HepG2 (cell line): ENCODE results near the gene TNN.

Experiments
- JUN ChIP-seq: sonication (generic); formaldehyde crosslinking; IDR thresholded peaks from 2 replicates; pipeline ENCODE4 v1.4.0; 2020; ENCODE audit warnings: mild to moderate bottlenecking, missing genetic modification reagents
- RARG ChIP-seq: sonication (generic); formaldehyde crosslinking; IDR thresholded peaks from 2 replicates; pipeline ENCODE4 v1.4.0; 2020; ENCODE audit warnings: low read depth, mild to moderate bottlenecking, missing genetic modification reagents
- RNF2 ChIP-seq: fragments of 450-650 bp; conservative IDR thresholded peaks from 2 replicates; pipeline ENCODE4 v1.6.1; 2016; ENCODE audit warnings: low read depth
- ZNF34 ChIP-seq: sonication (generic); formaldehyde crosslinking; IDR thresholded peaks from 2 replicates; pipeline ENCODE4 v1.4.0; 2020; ENCODE audit warnings: mild to moderate bottlenecking, missing genetic modification reagents, borderline replicate concordance
- ZNF841 ChIP-seq: sonication (generic); formaldehyde crosslinking; IDR thresholded peaks from 2 replicates; pipeline ENCODE4 v1.8.1; 2023; ENCODE audit warnings: missing genetic modification reagents, borderline replicate concordance
- TF ChIP-seq, protein P1 (sequence below), 2 experiments: fragments of 450-650 bp in 1 of 2; sonication (generic) in 1 of 2; formaldehyde crosslinking; IDR thresholded peaks; 2 replicates each; pipeline versions ENCODE4 v1.5.0 to v1.8.0; 2020 to 2022; ENCODE audit warnings: mild to moderate bottlenecking in 1 of 2, missing genetic modification reagents in 1 of 2
- TF ChIP-seq, protein P2 (sequence below): sonication (generic); formaldehyde crosslinking; conservative IDR thresholded peaks from 2 replicates; pipeline ENCODE4 v1.8.0; 2022; ENCODE audit warnings: missing genetic modification reagents

DNA sequence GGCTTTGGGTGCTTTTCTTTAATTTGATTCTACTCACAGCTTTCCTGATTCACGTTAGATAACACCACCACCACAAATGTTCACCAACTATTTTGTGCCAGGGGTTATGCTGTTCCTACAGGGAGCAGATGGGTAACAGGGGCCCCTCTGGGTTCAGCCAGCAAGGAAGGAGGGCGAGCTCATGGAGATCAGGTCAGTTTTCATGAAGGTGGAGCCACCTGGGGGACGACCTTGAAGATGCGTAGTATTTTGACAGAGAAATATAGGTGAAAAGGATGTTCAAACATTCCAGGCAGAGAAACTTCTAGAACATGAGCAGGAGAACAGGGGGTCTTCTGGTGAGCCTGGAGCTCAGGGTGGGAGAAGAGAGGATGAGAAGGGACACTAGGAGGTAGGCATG, 96.1 kb downstream of the TNN start:
- TF ChIP-seq, protein P1, sequence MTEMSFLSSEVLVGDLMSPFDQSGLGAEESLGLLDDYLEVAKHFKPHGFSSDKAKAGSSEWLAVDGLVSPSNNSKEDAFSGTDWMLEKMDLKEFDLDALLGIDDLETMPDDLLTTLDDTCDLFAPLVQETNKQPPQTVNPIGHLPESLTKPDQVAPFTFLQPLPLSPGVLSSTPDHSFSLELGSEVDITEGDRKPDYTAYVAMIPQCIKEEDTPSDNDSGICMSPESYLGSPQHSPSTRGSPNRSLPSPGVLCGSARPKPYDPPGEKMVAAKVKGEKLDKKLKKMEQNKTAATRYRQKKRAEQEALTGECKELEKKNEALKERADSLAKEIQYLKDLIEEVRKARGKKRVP (CRISPR knock-in tag; IDR thresholded peaks at IDR 0.05), result no peak
- TF ChIP-seq RARG (CRISPR knock-in tag) (no peak), JUN (no peak), ZNF34 (CRISPR knock-in tag) (no peak), ZNF841 (CRISPR knock-in tag) (no peak), RNF2 (no peak)
- TF ChIP-seq, protein P2, sequence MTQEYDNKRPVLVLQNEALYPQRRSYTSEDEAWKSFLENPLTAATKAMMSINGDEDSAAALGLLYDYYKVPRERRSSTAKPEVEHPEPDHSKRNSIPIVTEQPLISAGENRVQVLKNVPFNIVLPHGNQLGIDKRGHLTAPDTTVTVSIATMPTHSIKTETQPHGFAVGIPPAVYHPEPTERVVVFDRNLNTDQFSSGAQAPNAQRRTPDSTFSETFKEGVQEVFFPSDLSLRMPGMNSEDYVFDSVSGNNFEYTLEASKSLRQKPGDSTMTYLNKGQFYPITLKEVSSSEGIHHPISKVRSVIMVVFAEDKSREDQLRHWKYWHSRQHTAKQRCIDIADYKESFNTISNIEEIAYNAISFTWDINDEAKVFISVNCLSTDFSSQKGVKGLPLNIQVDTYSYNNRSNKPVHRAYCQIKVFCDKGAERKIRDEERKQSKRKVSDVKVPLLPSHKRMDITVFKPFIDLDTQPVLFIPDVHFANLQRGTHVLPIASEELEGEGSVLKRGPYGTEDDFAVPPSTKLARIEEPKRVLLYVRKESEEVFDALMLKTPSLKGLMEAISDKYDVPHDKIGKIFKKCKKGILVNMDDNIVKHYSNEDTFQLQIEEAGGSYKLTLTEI (CRISPR knock-in tag), result no peak
